HEK293 (cell line): Measurements from ENCODE around the gene DPCD.

Experiments
- KLF17 ChIP-seq: fragments of 450-650 bp; formaldehyde crosslinking; IDR thresholded peaks from 2 replicates; pipeline ENCODE4 v1.5.1; 2016; ENCODE audit warnings: missing biosample characterization, missing genetic modification characterization
- KLF7 ChIP-seq: fragments of 450-650 bp; formaldehyde crosslinking; IDR thresholded peaks from 2 replicates; pipeline ENCODE4 v1.5.1; 2016; ENCODE audit warnings: missing biosample characterization, missing genetic modification characterization, borderline replicate concordance
- MZF1 ChIP-seq: fragments of 450-650 bp; formaldehyde crosslinking; IDR thresholded peaks from 2 replicates; pipeline ENCODE4 v1.5.1; 2017; ENCODE audit warnings: missing biosample characterization, missing genetic modification characterization, borderline replicate concordance
- REPIN1 ChIP-seq: fragments of 450-650 bp; formaldehyde crosslinking; IDR thresholded peaks from 2 replicates; pipeline ENCODE4 v1.5.1; 2017; ENCODE audit warnings: missing biosample characterization, missing genetic modification characterization, low read depth
- REST ChIP-seq: fragments of 450-650 bp; formaldehyde crosslinking; IDR thresholded peaks from 2 replicates; pipeline ENCODE4 v1.5.1; 2016; ENCODE audit warnings: missing biosample characterization, missing genetic modification characterization
- ZBTB1 ChIP-seq: fragments of 450-650 bp; formaldehyde crosslinking; IDR thresholded peaks from 2 replicates; pipeline ENCODE4 v1.5.1; 2016; ENCODE audit warnings: missing biosample characterization, missing genetic modification characterization
- ZBTB44 ChIP-seq: fragments of 450-650 bp; IDR thresholded peaks from 2 replicates; pipeline ENCODE4 v1.5.1; 2018; ENCODE audit warnings: missing biosample characterization, mild to moderate bottlenecking, missing genetic modification characterization
- ZBTB8A ChIP-seq: fragments of 450-650 bp; formaldehyde crosslinking; IDR thresholded peaks from 2 replicates; pipeline ENCODE4 v1.5.1; 2016; ENCODE audit warnings: missing biosample characterization, missing genetic modification characterization
- ZEB2 ChIP-seq: fragments of 450-650 bp; formaldehyde crosslinking; IDR thresholded peaks from 2 replicates; pipeline ENCODE4 v1.5.1; 2016; ENCODE audit warnings: missing biosample characterization, missing genetic modification characterization
- ZFP37 ChIP-seq: fragments of 450-650 bp; formaldehyde crosslinking; IDR thresholded peaks from 2 replicates; pipeline ENCODE4 v1.5.1; 2016; ENCODE audit warnings: missing biosample characterization, missing genetic modification characterization
- ZNF10 ChIP-seq: fragments of 450-650 bp; formaldehyde crosslinking; IDR thresholded peaks from 2 replicates; pipeline ENCODE4 v1.5.1; 2017; ENCODE audit warnings: missing biosample characterization, missing genetic modification characterization
- ZNF112 ChIP-seq: fragments of 450-650 bp; formaldehyde crosslinking; IDR thresholded peaks from 2 replicates; pipeline ENCODE4 v1.5.0; 2017; ENCODE audit warnings: missing biosample characterization, missing genetic modification characterization
- ZNF138 ChIP-seq: fragments of 450-650 bp; formaldehyde crosslinking; IDR thresholded peaks from 2 replicates; pipeline ENCODE4 v1.5.1; 2016; ENCODE audit warnings: missing biosample characterization, missing genetic modification characterization, borderline replicate concordance
- ZNF16 ChIP-seq: fragments of 450-650 bp; formaldehyde crosslinking; IDR thresholded peaks from 2 replicates; pipeline ENCODE4 v1.5.1; 2016; ENCODE audit warnings: low read depth, missing biosample characterization, missing genetic modification characterization
- ZNF184 ChIP-seq: fragments of 450-650 bp; IDR thresholded peaks from 2 replicates; pipeline ENCODE4 v1.5.1; 2018; ENCODE audit warnings: missing biosample characterization, mild to moderate bottlenecking, missing genetic modification characterization
- ZNF26 ChIP-seq: fragments of 450-650 bp; formaldehyde crosslinking; IDR thresholded peaks from 2 replicates; pipeline ENCODE4 v1.5.1; 2016; ENCODE audit warnings: missing biosample characterization, missing genetic modification characterization
- ZNF292 ChIP-seq: fragments of 450-650 bp; formaldehyde crosslinking; IDR thresholded peaks from 2 replicates; pipeline ENCODE4 v1.5.1; 2016; ENCODE audit warnings: low read depth, missing biosample characterization, missing genetic modification characterization, borderline replicate concordance
- ZNF302 ChIP-seq: fragments of 450-650 bp; formaldehyde crosslinking; IDR thresholded peaks from 2 replicates; pipeline ENCODE4 v1.5.1; 2016; ENCODE audit warnings: missing biosample characterization, missing genetic modification characterization, low read depth
- ZNF324 ChIP-seq: fragments of 450-650 bp; formaldehyde crosslinking; IDR thresholded peaks from 2 replicates; pipeline ENCODE4 v1.5.1; 2016; ENCODE audit warnings: missing biosample characterization, missing genetic modification characterization
- ZNF354C ChIP-seq: fragments of 450-650 bp; formaldehyde crosslinking; IDR thresholded peaks from 2 replicates; pipeline ENCODE4 v1.5.1; 2016; ENCODE audit warnings: missing biosample characterization, missing genetic modification characterization, low read depth, borderline replicate concordance
- ZNF394 ChIP-seq: fragments of 450-650 bp; formaldehyde crosslinking; IDR thresholded peaks from 2 replicates; pipeline ENCODE4 v1.5.1; 2016; ENCODE audit warnings: missing biosample characterization, missing genetic modification characterization, mild to moderate bottlenecking, moderate library complexity, borderline replicate concordance
- ZNF423 ChIP-seq: fragments of 450-650 bp; formaldehyde crosslinking; IDR thresholded peaks from 2 replicates; pipeline ENCODE4 v1.5.1; 2016; ENCODE audit warnings: missing biosample characterization, missing genetic modification characterization
- ZNF544 ChIP-seq: fragments of 450-650 bp; formaldehyde crosslinking; IDR thresholded peaks from 2 replicates; pipeline ENCODE4 v1.5.0; 2017; ENCODE audit warnings: missing biosample characterization, missing genetic modification characterization
- ZNF549 ChIP-seq: fragments of 450-650 bp; IDR thresholded peaks from 2 replicates; pipeline ENCODE4 v1.5.1; 2018; ENCODE audit warnings: missing biosample characterization, missing genetic modification characterization, mild to moderate bottlenecking, inconsistent platforms, moderate library complexity
- ZNF571 ChIP-seq: fragments of 450-650 bp; formaldehyde crosslinking; IDR thresholded peaks from 2 replicates; pipeline ENCODE4 v1.5.0; 2017; ENCODE audit warnings: missing biosample characterization, missing genetic modification characterization
- ZNF623 ChIP-seq: fragments of 450-650 bp; formaldehyde crosslinking; IDR thresholded peaks from 2 replicates; pipeline ENCODE4 v1.5.1; 2016; ENCODE audit warnings: missing biosample characterization, missing genetic modification characterization
- ZNF664 ChIP-seq: fragments of 450-650 bp; formaldehyde crosslinking; IDR thresholded peaks from 2 replicates; pipeline ENCODE4 v1.5.1; 2016; ENCODE audit warnings: missing biosample characterization, missing genetic modification characterization
- ZNF701 ChIP-seq: fragments of 450-650 bp; formaldehyde crosslinking; IDR thresholded peaks from 2 replicates; pipeline ENCODE4 v1.5.1; 2016; ENCODE audit warnings: missing biosample characterization, missing genetic modification characterization
- ZNF707 ChIP-seq: fragments of 450-650 bp; formaldehyde crosslinking; IDR thresholded peaks from 2 replicates; pipeline ENCODE4 v1.5.1; 2016; ENCODE audit warnings: missing biosample characterization, missing genetic modification characterization
- ZNF747 ChIP-seq: fragments of 450-650 bp; formaldehyde crosslinking; IDR thresholded peaks from 2 replicates; pipeline ENCODE4 v1.5.1; 2016; ENCODE audit warnings: missing biosample characterization, missing genetic modification characterization
- ZNF785 ChIP-seq: fragments of 450-650 bp; formaldehyde crosslinking; IDR thresholded peaks from 2 replicates; pipeline ENCODE4 v1.5.1; 2016; ENCODE audit warnings: missing biosample characterization, missing genetic modification characterization
- ZSCAN5A ChIP-seq: fragments of 450-650 bp; formaldehyde crosslinking; IDR thresholded peaks from 2 replicates; pipeline ENCODE4 v1.5.1; 2016; ENCODE audit warnings: missing biosample characterization, missing genetic modification characterization
- ZXDB ChIP-seq: fragments of 450-650 bp; formaldehyde crosslinking; IDR thresholded peaks from 2 replicates; pipeline ENCODE4 v1.5.1; 2016; ENCODE audit warnings: missing biosample characterization, missing genetic modification characterization

Gene DPCD

GRCh38 chr10:101602761-101603398 lies 14.8 kb downstream of the DPCD start (continued):
- TF ChIP-seq ZFP37, result 0 out of 2 replicates have a peak, but pooled peaks have one; percentile 64
- no peak for TF ChIP-seq ZNF112 (tag by site-specific recombination)
- TF ChIP-seq ZNF138 (tag by site-specific recombination), result no peak
- TF ChIP-seq ZNF184 (tag by site-specific recombination), result no peak
- no peak for TF ChIP-seq ZNF324 (tag by site-specific recombination)
- TF ChIP-seq ZNF423 (tag by site-specific recombination), result no peak
- no peak for TF ChIP-seq ZNF747 (tag by site-specific recombination)
- no peak for TF ChIP-seq ZNF785 (tag by site-specific recombination)
- no peak for TF ChIP-seq KLF17
- peak; percentile 67; the same call in 1 of the 2 replicates for TF ChIP-seq ZXDB (tag by site-specific recombination)
- no peak; the same call in 1 of the 2 replicates for TF ChIP-seq ZNF394
- no peak for TF ChIP-seq ZNF549 (tag by site-specific recombination)
- no peak for TF ChIP-seq KLF7
- TF ChIP-seq ZNF292 (tag by site-specific recombination), result no peak
- TF ChIP-seq ZNF701, result no peak
- no peak for TF ChIP-seq ZNF26
- TF ChIP-seq ZBTB1 (tag by site-specific recombination), result no peak
- no peak for TF ChIP-seq ZNF664 (tag by site-specific recombination)
- TF ChIP-seq ZBTB44 (tag by site-specific recombination), result 0 out of 2 replicates have a peak, but pooled peaks have one; percentile 7
- 0 out of 2 replicates have a peak, but pooled peaks have one; percentile 18 for TF ChIP-seq ZEB2
- TF ChIP-seq REST (tag by site-specific recombination), result no peak
- TF ChIP-seq ZNF354C (tag by site-specific recombination), result no peak
- no peak for TF ChIP-seq ZNF302 (tag by site-specific recombination)
- no peak for TF ChIP-seq ZNF16 (tag by site-specific recombination)
- TF ChIP-seq ZBTB8A (tag by site-specific recombination), result no peak
- no peak for TF ChIP-seq ZNF10
- TF ChIP-seq ZSCAN5A (tag by site-specific recombination), result no peak
- no peak for TF ChIP-seq ZNF571 (tag by site-specific recombination)
- no peak for TF ChIP-seq MZF1
- no peak for TF ChIP-seq ZNF544
- TF ChIP-seq ZNF623 (tag by site-specific recombination), result no peak
- no peak for TF ChIP-seq REPIN1
- TF ChIP-seq ZNF707 (tag by site-specific recombination), result no peak
